A549 (cell line): ENCODE data around the gene FAM3B.

Experiments
- CTCF ChIP-seq: fragments of >200 bp; sonication (Bioruptor Twin); formaldehyde crosslinking; IDR thresholded peaks from 3 replicates; pipeline ENCODE4 v1.5.1; 2016
- ELK1 ChIP-seq: fragments of 150-350 bp; IDR thresholded peaks from 2 replicates; pipeline ENCODE4 v1.6.1; 2014; ENCODE audit warnings: low read depth, mild to moderate bottlenecking, low read length
- EP300 ChIP-seq, 2 experiments: fragments of >200 bp; sonication (Bioruptor Twin); formaldehyde crosslinking; IDR thresholded peaks; 2 replicates in 1 of 2; 3 replicates in 1 of 2; pipeline ENCODE4 v1.6.1; 2016 to 2017
- ESRRA ChIP-seq: fragments of 150-350 bp; IDR thresholded peaks from 2 replicates; pipeline ENCODE4 v1.6.1; 2014; ENCODE audit warnings: mild to moderate bottlenecking, low read length, borderline replicate concordance
- GATA3 ChIP-seq: IDR thresholded peaks from 2 replicates; pipeline ENCODE4 v1.6.1; 2012; ENCODE audit warnings: borderline replicate concordance
- JUN ChIP-seq, 2 experiments: fragments of >200 bp; sonication (Bioruptor Twin); formaldehyde crosslinking; IDR thresholded peaks; 2 replicates in 1 of 2; 3 replicates in 1 of 2; pipeline ENCODE4 v1.6.1; 2016 to 2017
- JUNB ChIP-seq: fragments of >200 bp; sonication (Bioruptor Twin); formaldehyde crosslinking; IDR thresholded peaks from 2 replicates; pipeline ENCODE4 v1.6.1; 2016
- MYC ChIP-seq: IDR thresholded peaks from 2 replicates; pipeline ENCODE4 v1.6.1; 2012; ENCODE audit warnings: mild to moderate bottlenecking, inconsistent platforms, low read length, improper control_type of control experiment, borderline replicate concordance
- RARB ChIP-seq: fragments of 250-450 bp; sonication (Bioruptor Pico); IDR thresholded peaks from 2 replicates; pipeline ENCODE4 v1.8.0; 2021; ENCODE audit warnings: mild to moderate bottlenecking, moderate library complexity
- REST ChIP-seq: fragments of 200-600 bp; sonication (generic); IDR thresholded peaks from 2 replicates; pipeline ENCODE4 v1.6.1; 2016; ENCODE audit warnings: antibody characterized with exemption, mild to moderate bottlenecking, moderate library complexity

- TF ChIP-seq ESRRA: no peak
- no peak for TF ChIP-seq MYC
- no peak for TF ChIP-seq REST
- no peak for TF ChIP-seq JUN (IDR thresholded peaks at IDR 0.05)
- no peak for TF ChIP-seq JUNB
- no peak for TF ChIP-seq CTCF
- TF ChIP-seq RARB (CRISPR knock-in tag): no peak
- no peak for TF ChIP-seq EP300 (IDR thresholded peaks at IDR 0.05)
- no peak for TF ChIP-seq ELK1
- TF ChIP-seq GATA3: no peak
Observed at GRCh38 chr21:41358193-41359166, 41.9 kb downstream of the FAM3B start.
